Left ventricle myocardium inferior (tissue), 1 donor: Measurements from ENCODE around the gene FAM120B. TPM values are rescaled to one million over a fixed set of nuclear protein-coding genes. Genes with fewer than 3 reads are reported as not detected.
A peak's percentile ranks its signal among the peaks of the same experiment; 100 is the strongest.
"Not testable (repeated sequence)": the region's sequence is repeated elsewhere in the genome, so short reads cannot be mapped to it uniquely, and the experiment has no call there.

Experiments
- DNase-seq: peaks from one replicate; pipeline ENCODE4 v3.0.0-alpha.2; 2020
- H3K27ac ChIP-seq: fragments of 200-600 bp; replicated peaks from 2 replicates; pipeline ENCODE4 v1.8.0; 2021
- H3K27me3 ChIP-seq: fragments of 200-600 bp; 2 replicates; pipeline ENCODE4 v1.8.0; 2021; ENCODE audit warnings: low read depth
- H3K36me3 ChIP-seq: fragments of 200-600 bp; 2 replicates; pipeline ENCODE4 v1.8.0; 2021
- H3K4me1 ChIP-seq: fragments of 200-600 bp; 2 replicates; pipeline ENCODE4 v1.8.0; 2021
- H3K4me3 ChIP-seq: fragments of 200-600 bp; 2 replicates; pipeline ENCODE4 v1.8.0; 2021; ENCODE audit warnings: mild to moderate bottlenecking, moderate library complexity
- H3K9me3 ChIP-seq: fragments of 200-600 bp; replicated peaks from 2 replicates; pipeline ENCODE4 v1.8.0; 2021
- CTCF ChIP-seq: fragments of 200-600 bp; IDR thresholded peaks from 2 replicates; pipeline ENCODE4 v1.8.0; 2021; ENCODE audit warnings: antibody characterized with exemption, mild to moderate bottlenecking, borderline replicate concordance
- intact Hi-C: fragments of 100-400 bp; cut with micrococcal nuclease; formaldehyde crosslinking; loops from one replicate; pipeline ENCODE4 v1.11.0; 2022
- total RNA-seq: library from RNA; stranded (reverse); fragmentation: NEBNext Ultra II Directional; extraction: Animal tissue kit (Norgen Biotek cat#: 25700); gene quantifications from one replicate; pipeline ENCODE4 v1.2.1, GENCODE V29; 2021
- donor health status: DM: no; HTN: yes; CAD: no; lungs with severe emphysema.

FAM120B gene
- total RNA-seq, 1 donor from 2014 or later, result 20.1 TPM

GRCh38 chr6:170314983-170315382 is 8.4 kb downstream of the FAM120B start:
- Histone ChIP-seq H3K27me3 (no peaks in the 10 kb centered on the region), H3K4me1 (peaks cover 62% of the 10 kb centered on the region), H3K27ac (peak overlapping the region; percentile 34), H3K36me3 (peaks cover 6% of the 10 kb centered on the region), H3K4me3 (no peak overlapping the region), H3K9me3 (no peaks in the 10 kb centered on the region)
- intact Hi-C loops, result no loop called here
- TF ChIP-seq CTCF, result no peak
- no peak for DNase-seq

GRCh38 chr6:170316071-170316470 is 9.5 kb downstream of the FAM120B start:
- intact Hi-C loops, result no loop called here
- no peak for TF ChIP-seq CTCF
- Histone ChIP-seq H3K4me3 (no peak overlapping the region), H3K4me1 (peaks cover 52% of the 10 kb centered on the region), H3K27ac (no peak overlapping the region), H3K27me3 (no peaks in the 10 kb centered on the region), H3K36me3 (peaks cover 6% of the 10 kb centered on the region), H3K9me3 (no peaks in the 10 kb centered on the region)
- DNase-seq, result no peak

DNA sequence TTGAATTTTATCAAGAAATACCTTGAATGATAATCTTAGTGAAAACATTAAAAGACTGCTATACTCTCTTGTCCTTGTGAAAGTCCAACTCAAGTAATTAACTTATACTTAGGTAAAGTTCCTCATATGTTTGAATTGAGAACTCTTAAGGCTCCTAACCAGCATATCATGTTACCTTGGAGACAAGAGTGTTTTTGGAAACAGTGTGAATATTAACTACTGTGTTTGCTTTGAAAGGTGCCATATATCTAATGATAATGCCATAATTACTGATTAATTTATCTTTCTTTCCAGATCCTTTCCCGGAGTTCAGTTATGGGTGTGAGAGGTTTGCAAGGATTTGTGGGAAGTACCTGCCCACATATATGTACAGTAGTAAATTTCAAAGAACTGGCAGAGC is 10.5 kb downstream of the FAM120B start:
- intact Hi-C loops, result no loop called here
- no peak for TF ChIP-seq CTCF

DNA sequence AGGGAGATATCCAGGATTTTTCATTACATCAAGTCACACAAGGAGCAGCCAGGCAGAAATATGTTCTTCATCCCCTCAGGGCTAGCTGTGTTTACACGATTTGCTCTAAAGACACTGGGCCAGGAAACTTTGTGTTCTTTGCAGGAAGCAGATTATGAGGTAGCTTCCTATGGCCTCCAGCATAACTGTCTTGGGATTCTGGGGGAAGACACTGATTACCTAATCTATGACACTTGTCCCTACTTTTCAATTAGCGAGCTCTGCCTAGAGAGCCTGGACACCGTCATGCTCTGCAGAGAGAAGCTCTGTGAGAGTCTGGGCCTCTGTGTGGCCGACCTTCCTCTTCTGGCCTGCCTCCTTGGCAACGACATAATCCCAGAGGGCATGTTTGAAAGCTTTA is 11.2 kb downstream of the FAM120B start:
- no peak for DNase-seq
- Histone ChIP-seq H3K4me1 (peaks cover 45% of the 10 kb centered on the region), H3K27ac (peak overlapping the region; percentile 57), H3K27me3 (no peaks in the 10 kb centered on the region), H3K36me3 (peaks cover 8% of the 10 kb centered on the region), H3K9me3 (no peaks in the 10 kb centered on the region), H3K4me3 (no peak overlapping the region)
- no peak for TF ChIP-seq CTCF
- intact Hi-C loops, result no loop called here

More for the DNA sequence above, 10.5 kb downstream of the FAM120B start:
- Histone ChIP-seq H3K4me1 (peaks cover 48% of the 10 kb centered on the region), H3K36me3 (peaks cover 6% of the 10 kb centered on the region), H3K27me3 (no peaks in the 10 kb centered on the region), H3K9me3 (no peaks in the 10 kb centered on the region), H3K4me3 (no peak overlapping the region), H3K27ac (peak overlapping the region; percentile 57)
- DNase-seq, result no peak

- TF ChIP-seq CTCF, result no peak
- DNase-seq, result no peak
- peaks cover 10% of the 10 kb centered on the region for H3K4me1 ChIP-seq
- no peaks in the 10 kb centered on the region for H3K9me3 ChIP-seq
- H3K4me3 ChIP-seq, result no peak overlapping the region
- intact Hi-C loops, result no loop called here
- no peak overlapping the region for H3K27ac ChIP-seq
- peaks cover 92% of the 10 kb centered on the region for H3K36me3 ChIP-seq
- no peaks in the 10 kb centered on the region for H3K27me3 ChIP-seq
Observed at GRCh38 chr6:170329321-170329720, 22.8 kb downstream of the FAM120B start.

- H3K9me3 ChIP-seq, result peaks cover 13% of the 10 kb centered on the region
- H3K36me3 ChIP-seq, result peaks cover 57% of the 10 kb centered on the region
- H3K4me1 ChIP-seq, H3K27ac ChIP-seq, intact Hi-C loops, H3K27me3 ChIP-seq, H3K4me3 ChIP-seq, DNase-seq: not testable (repeated sequence)
Observed at GRCh38 chr6:170335199-170335598, 28.6 kb downstream of the FAM120B start.
